Karpas-422 (cell line): Measurements from ENCODE around the gene KLHL40. TPM values are rescaled to one million over a fixed set of nuclear protein-coding genes. Genes with fewer than 3 reads are reported as not detected.

Source experiments
- DNase-seq: peaks from one replicate; pipeline ENCODE4 v3.0.0-alpha.2; 2015
- H2AFZ ChIP-seq: fragments of 200-600 bp; sonication (generic); 2 replicates; pipeline ENCODE4 v1.6.1; 2014; ENCODE audit warnings: antibody characterized with exemption, low read length, mixed read lengths
- H3K27ac ChIP-seq: fragments of 200-600 bp; sonication (generic); 2 replicates; pipeline ENCODE4 v1.5.1; 2014; ENCODE audit warnings: mild to moderate bottlenecking, low read length, moderate library complexity
- H3K27me3 ChIP-seq: fragments of 200-600 bp; sonication (generic); 2 replicates; pipeline ENCODE4 v1.6.1; 2014; ENCODE audit warnings: low read length, mixed read lengths
- H3K36me3 ChIP-seq: fragments of 200-600 bp; sonication (generic); 2 replicates; pipeline ENCODE4 v1.6.1; 2014; ENCODE audit warnings: low read length, mixed read lengths; ENCODE audit not compliant: insufficient read depth
- H3K4me1 ChIP-seq: fragments of 200-600 bp; sonication (generic); 2 replicates; pipeline ENCODE4 v1.6.1; 2014; ENCODE audit warnings: mild to moderate bottlenecking, low read length, mixed read lengths
- H3K4me2 ChIP-seq: fragments of 200-600 bp; sonication (generic); 2 replicates; pipeline ENCODE4 v1.6.1; 2014; ENCODE audit warnings: low read length, low read depth, mild to moderate bottlenecking; ENCODE audit not compliant: poor library complexity, severe bottlenecking
- H3K4me3 ChIP-seq: fragments of 200-600 bp; sonication (generic); 2 replicates; pipeline ENCODE4 v1.5.1; 2014; ENCODE audit warnings: mild to moderate bottlenecking, antibody characterized with exemption, low read length, mixed read lengths
- H3K79me2 ChIP-seq: fragments of 200-600 bp; sonication (generic); 2 replicates; pipeline ENCODE4 v1.6.1; 2014; ENCODE audit warnings: mild to moderate bottlenecking, low read length, mixed read lengths
- H3K9ac ChIP-seq: fragments of 200-600 bp; sonication (generic); 2 replicates; pipeline ENCODE4 v1.6.0; 2014; ENCODE audit warnings: low read length
- H3K9me2 ChIP-seq: fragments of 200-600 bp; sonication (generic), shearing (Covaris generic); replicated peaks from 2 replicates; pipeline ENCODE4 v1.6.0; 2014; ENCODE audit warnings: mild to moderate bottlenecking, low read length, moderate library complexity; ENCODE audit not compliant: insufficient read depth
- H3K9me3 ChIP-seq: fragments of 300-700, 200-600 bp; sonication (generic); 2 replicates; pipeline ENCODE4 v1.6.1; 2014; ENCODE audit warnings: low read length, mixed read lengths
- H4K20me1 ChIP-seq: fragments of 200-600 bp; sonication (generic); 2 replicates; pipeline ENCODE4 v1.6.1; 2014; ENCODE audit warnings: mild to moderate bottlenecking, antibody characterized with exemption, low read length, low read depth; ENCODE audit not compliant: insufficient read depth
- total RNA-seq: library from RNA; depleted of rRNA; stranded (reverse); fragments of >200 nt; shearing (Covaris generic); gene quantifications from 2 replicates; pipeline ENCODE4 v1.2.3, GENCODE V29; 2014; ENCODE audit warnings: low replicate concordance; rRNA removed

KLHL40 gene
- total RNA-seq, 1 experiment from 2014 or later, result not detected

DNA sequence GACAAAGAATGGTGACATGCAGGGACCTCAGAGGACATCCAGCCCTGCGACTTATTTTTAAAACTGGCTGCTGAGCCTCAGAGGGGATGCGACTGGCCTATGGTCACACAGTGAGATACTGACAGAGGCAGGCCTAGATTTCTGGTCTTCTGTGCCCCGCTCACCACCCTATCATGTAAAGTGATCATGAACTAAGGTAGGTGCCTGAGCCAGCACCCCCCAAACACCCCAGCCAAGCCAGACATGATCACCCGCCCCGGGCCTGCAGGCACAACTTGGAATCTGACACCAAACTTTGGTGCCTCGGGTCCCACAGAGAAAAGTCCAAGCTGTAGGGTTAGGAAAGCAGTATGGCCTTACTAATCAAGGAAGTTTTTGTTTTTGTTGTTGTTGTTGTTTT lies 51.2 kb downstream of the KLHL40 start:
- Histone ChIP-seq H3K9ac (no peak overlapping the region), H2AFZ (no peak overlapping the region), H3K27ac (no peak overlapping the region), H4K20me1 (no peaks in the 10 kb centered on the region), H3K9me2 (no peaks in the 10 kb centered on the region), H3K4me3 (no peak overlapping the region), H3K9me3 (no peaks in the 10 kb centered on the region), H3K4me2 (no peak overlapping the region), H3K27me3 (no peaks in the 10 kb centered on the region), H3K4me1 (peaks cover 7% of the 10 kb centered on the region), H3K79me2 (no peaks in the 10 kb centered on the region), H3K36me3 (no peaks in the 10 kb centered on the region)
- no peak for DNase-seq

DNA sequence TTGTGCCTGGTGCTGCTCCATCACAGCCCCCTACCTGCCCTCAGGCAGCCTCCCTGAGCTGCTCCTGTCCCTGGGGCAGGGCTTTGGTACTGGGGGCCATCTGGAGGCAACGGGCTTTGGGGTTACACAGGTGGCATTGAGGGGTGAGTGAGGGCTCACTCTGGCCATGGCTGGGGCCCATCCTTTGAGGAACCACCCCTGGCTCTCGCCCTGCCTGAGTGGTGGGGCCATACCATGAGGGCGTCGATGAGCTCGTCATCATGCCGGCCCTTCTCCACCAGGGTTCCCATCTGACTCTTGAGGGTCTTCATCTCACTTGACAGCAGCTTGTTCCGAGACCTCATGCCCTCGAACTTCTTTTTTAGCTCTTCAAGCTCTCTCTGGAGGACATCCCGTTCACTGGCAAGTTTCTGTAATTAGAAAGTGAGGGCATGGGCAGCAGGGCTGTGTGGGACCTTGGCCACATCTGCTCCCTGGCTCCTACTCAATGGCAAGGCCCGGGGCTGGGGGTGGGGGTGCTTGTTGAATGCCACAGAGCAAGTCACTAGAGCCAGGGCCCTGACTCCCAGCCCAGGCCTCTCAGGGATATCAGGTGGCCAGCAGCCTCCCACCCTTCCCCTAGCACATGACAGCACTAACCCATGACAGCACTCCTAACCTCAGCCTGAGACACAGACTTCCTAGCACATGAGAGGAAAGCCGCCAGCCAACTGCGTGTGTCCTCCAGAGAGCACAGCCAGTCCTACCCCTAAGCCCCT lies 54.2 kb downstream of the KLHL40 start:
- Histone ChIP-seq H3K27me3 (no peaks in the 10 kb centered on the region), H3K4me3 (no peak overlapping the region), H2AFZ (no peak overlapping the region), H3K9ac (no peak overlapping the region), H3K4me2 (no peak overlapping the region), H3K9me2 (no peaks in the 10 kb centered on the region), H3K36me3 (no peaks in the 10 kb centered on the region), H3K27ac (no peak overlapping the region), H4K20me1 (no peaks in the 10 kb centered on the region), H3K9me3 (no peaks in the 10 kb centered on the region), H3K79me2 (no peaks in the 10 kb centered on the region), H3K4me1 (peaks cover 7% of the 10 kb centered on the region)
- DNase-seq, result no peak

DNA sequence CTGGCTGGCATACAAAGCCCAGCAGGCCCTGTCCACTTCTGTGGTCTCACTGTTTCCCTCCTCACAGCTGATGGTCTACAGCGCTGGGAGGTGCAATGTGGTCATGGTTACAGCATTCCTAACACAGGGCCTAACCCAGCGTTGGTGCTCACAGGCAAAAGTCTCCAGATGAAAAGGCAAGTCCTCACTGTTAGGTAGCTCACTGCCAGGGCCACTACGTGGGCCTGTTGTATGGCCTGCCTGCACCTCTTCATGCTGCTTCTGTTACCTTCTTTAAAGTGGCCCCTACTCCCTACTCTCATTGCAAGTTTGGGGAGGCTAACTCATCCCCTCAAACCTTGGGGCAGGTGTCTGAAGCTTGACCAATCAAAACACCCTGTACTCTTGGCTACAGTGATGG lies 56.5 kb downstream of the KLHL40 start:
- peaks cover 7% of the 10 kb centered on the region for H3K4me1 ChIP-seq
- H3K27me3 ChIP-seq, result no peaks in the 10 kb centered on the region
- no peaks in the 10 kb centered on the region for H4K20me1 ChIP-seq
- H3K36me3 ChIP-seq, result no peaks in the 10 kb centered on the region
- H3K9me3 ChIP-seq, result no peaks in the 10 kb centered on the region
- DNase-seq, result no peak
- H2AFZ ChIP-seq, result no peak overlapping the region
- H3K4me3 ChIP-seq, result no peak overlapping the region
- H3K4me2 ChIP-seq, result no peak overlapping the region
- no peak overlapping the region for H3K9ac ChIP-seq
- H3K9me2 ChIP-seq, result no peaks in the 10 kb centered on the region
- no peak overlapping the region for H3K27ac ChIP-seq
- no peaks in the 10 kb centered on the region for H3K79me2 ChIP-seq

Other genes starting within 250 kb of the KLHL40 start
- gene VIPR1, start 182.9 kb upstream of the KLHL40 start, total RNA-seq, result 0.41 and 2.5 TPM in 2 replicates
- 36.4 and 49.8 TPM in 2 replicates for gene SEC22C, start 103.6 kb upstream of the KLHL40 start, total RNA-seq
- gene SS18L2, start 94.7 kb upstream of the KLHL40 start, total RNA-seq, result 57.5 and 105 TPM in 2 replicates
- 103 and 178 TPM in 2 replicates for gene NKTR, start 84.9 kb upstream of the KLHL40 start, total RNA-seq
- 0.07 and 0.11 TPM in 2 replicates for gene ZBTB47, start 31.8 kb upstream of the KLHL40 start, total RNA-seq
- not detected in 2 replicates for gene HHATL, start 17.3 kb downstream of the KLHL40 start, total RNA-seq
- gene CCDC13, start 87.7 kb downstream of the KLHL40 start, total RNA-seq, result 1.9 and 4.2 TPM in 2 replicates
- 103 and 207 TPM in 2 replicates for gene HIGD1A, start 119.0 kb downstream of the KLHL40 start, total RNA-seq
- gene ACKR2, start 123.9 kb downstream of the KLHL40 start, total RNA-seq, result 0.43 and 1.9 TPM in 2 replicates
- gene CYP8B1, start 190.3 kb downstream of the KLHL40 start, total RNA-seq, result not detected in 2 replicates
- gene ZNF662, start 220.6 kb downstream of the KLHL40 start, total RNA-seq, result not detected in 2 replicates